ENCODE measurements around the gene NAP1L1. TPM values are rescaled to one million over a fixed set of nuclear protein-coding genes. Genes with fewer than 3 reads are reported as not detected.

NAP1L1 gene
- total and polyA plus RNA-seq, 8 donors: 413 to 1,106 (median 934) TPM

DNA sequence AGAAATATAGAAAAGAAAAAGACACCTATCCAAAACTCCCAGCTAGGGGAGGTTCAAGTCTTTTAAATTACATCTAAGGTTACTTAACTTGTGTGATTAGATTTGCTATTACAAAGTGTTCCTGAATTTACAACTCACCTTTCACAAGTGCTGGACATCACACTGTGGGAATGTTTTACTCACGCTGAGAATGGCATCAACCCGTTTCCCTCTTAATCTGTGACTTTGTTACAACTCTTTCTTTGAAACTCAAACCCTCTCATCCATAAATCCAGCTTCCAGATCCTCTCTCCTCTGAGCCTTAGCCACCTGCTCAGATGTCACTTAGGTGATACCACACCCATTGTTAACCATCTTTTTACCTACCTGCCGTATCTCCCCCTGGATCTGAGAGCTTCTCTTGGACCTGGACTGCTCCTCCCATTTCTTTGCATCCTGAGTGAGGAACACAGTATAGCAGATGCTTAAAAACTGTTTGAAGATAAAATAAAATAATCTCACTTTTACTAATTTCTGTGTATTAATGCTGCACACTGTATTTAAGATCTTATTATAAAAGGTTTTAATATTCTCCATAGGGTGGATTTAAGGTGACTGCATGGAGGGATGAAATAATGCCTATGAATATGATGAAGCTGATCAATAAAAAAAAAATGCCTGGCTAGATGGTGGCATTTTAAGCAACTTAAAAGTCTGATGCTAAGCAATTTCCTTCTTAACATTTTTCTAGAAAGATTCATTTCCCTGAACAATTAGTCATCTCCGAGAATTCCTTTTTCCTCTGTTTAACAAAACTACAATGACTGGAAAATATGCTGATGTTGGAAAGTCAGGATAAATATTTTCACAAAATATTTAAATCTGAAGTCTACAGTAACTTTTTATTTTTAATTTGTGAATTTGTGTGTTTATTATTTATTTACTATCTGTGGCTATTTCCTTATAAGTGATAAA, 39.1 kb upstream of the NAP1L1 start:
- H3K27me3 ChIP-seq: no peaks in the 10 kb centered on the region
- intact Hi-C loops (cut with DNase I): no loop called here

GRCh38 chr12:76119887-76120286, 35.4 kb upstream of the NAP1L1 start:
- TF ChIP-seq, protein P1, sequence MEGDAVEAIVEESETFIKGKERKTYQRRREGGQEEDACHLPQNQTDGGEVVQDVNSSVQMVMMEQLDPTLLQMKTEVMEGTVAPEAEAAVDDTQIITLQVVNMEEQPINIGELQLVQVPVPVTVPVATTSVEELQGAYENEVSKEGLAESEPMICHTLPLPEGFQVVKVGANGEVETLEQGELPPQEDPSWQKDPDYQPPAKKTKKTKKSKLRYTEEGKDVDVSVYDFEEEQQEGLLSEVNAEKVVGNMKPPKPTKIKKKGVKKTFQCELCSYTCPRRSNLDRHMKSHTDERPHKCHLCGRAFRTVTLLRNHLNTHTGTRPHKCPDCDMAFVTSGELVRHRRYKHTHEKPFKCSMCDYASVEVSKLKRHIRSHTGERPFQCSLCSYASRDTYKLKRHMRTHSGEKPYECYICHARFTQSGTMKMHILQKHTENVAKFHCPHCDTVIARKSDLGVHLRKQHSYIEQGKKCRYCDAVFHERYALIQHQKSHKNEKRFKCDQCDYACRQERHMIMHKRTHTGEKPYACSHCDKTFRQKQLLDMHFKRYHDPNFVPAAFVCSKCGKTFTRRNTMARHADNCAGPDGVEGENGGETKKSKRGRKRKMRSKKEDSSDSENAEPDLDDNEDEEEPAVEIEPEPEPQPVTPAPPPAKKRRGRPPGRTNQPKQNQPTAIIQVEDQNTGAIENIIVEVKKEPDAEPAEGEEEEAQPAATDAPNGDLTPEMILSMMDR (IDR thresholded peaks at IDR 0.05): no peak
- no peak for DNase-seq
- Histone ChIP-seq H3K27me3 (no peaks in the 10 kb centered on the region), H3K4me3 (no peak overlapping the region), H3K4me1 (no peaks in the 10 kb centered on the region), H3K9me3 (no peaks in the 10 kb centered on the region), H3K27ac (no peak overlapping the region), H3K36me3 (no peaks in the 10 kb centered on the region)
- no peak for ATAC-seq
- intact Hi-C loops (cut with DNase I): no loop called here

More for the DNA sequence above, 39.1 kb upstream of the NAP1L1 start:
- TF ChIP-seq, protein P1 (IDR thresholded peaks at IDR 0.05): no peak
- Histone ChIP-seq H3K4me1 (no peaks in the 10 kb centered on the region), H3K9me3 (no peaks in the 10 kb centered on the region), H3K36me3 (no peaks in the 10 kb centered on the region), H3K27ac (peak overlapping the region in 1 of 2 donors; percentile 26), H3K4me3 (no peak overlapping the region)
- ATAC-seq (no peak), DNase-seq (no peak)

- Histone ChIP-seq H3K9me3 (no peaks in the 10 kb centered on the region), H3K27me3 (no peaks in the 10 kb centered on the region), H3K36me3 (no peaks in the 10 kb centered on the region), H3K4me3 (no peak overlapping the region), H3K4me1 (no peaks in the 10 kb centered on the region), H3K27ac (no peak overlapping the region)
- no peak for ATAC-seq
- TF ChIP-seq, protein P1 (IDR thresholded peaks at IDR 0.05): no peak
- no peak for DNase-seq
- intact Hi-C loops (cut with DNase I): no loop called here
These were observed 33.3 kb upstream of the NAP1L1 start for GRCh38 chr12:76117751-76118150.

DNA sequence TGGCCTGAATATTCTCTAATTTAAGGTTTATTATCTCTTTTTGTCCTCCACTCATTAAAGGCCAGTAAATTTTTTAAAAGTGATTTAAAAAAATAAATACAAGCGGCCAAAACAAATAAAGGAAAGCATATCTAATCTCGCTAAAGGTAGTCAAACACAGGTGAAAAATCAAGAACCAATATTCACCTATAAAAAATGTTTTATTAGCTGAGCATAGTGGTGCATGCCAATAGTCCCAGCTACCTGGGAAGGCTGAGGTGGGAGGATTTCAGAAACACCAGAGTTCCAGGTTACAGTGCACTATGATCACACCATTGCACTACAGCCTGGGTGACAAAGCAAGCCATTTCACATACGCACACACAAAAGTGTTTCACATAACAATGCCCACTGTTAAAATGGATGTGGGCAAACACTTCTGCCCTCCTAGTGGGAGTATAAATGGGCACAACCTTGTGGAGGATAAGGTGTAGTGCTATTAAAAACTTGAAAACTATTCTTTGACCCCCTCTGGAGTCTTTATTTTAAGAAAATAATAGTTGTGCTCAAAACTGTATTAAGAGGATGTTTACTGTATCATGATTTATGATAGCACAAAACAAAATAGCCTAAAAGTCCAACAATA, 32.7 kb upstream of the NAP1L1 start:
- ATAC-seq (no peak), DNase-seq (no peak)
- no peaks in the 10 kb centered on the region for H3K4me1 ChIP-seq
- no peak overlapping the region for H3K27ac ChIP-seq
- H3K36me3 ChIP-seq: no peaks in the 10 kb centered on the region
- H3K9me3 ChIP-seq: no peaks in the 10 kb centered on the region
- H3K4me3 ChIP-seq: no peak overlapping the region
- no peaks in the 10 kb centered on the region for H3K27me3 ChIP-seq
- intact Hi-C loops (cut with DNase I): no loop called here
- TF ChIP-seq, protein P1 (IDR thresholded peaks at IDR 0.05): no peak

Measured in left lung (tissue), 10 donors.